ENCODE data around the gene ZBTB7B.

Gene ZBTB7B

GRCh38 chr1:155002464-155003226 is at the start of gene ZBTB7B:
ZBTB7B (plus strand) TSS chr1:155002802; CDS start chr1:155014661, 11,859 bp downstream.
- Mint-ChIP-seq H3K4me1 (peaks cover 63% of the 10 kb centered on the region), H3K36me3 (peaks cover 6% of the 10 kb centered on the region), H3K9me3 (no peaks in the 10 kb centered on the region), H3K27me3 (peaks cover 4% of the 10 kb centered on the region), H3K4me3 (peak within 1 kb of the TSS; percentile 98), H3K27ac (peak within 1 kb of the TSS; percentile 93)
- DNase-seq, result peak; percentile 49
- CTCF ChIA-PET, result interaction anchor here (1.5 to 4.3 kb wide), 3 partner anchors 11 to 14 kb away, joined by 4 to 17 read pairs (median 7); no protein-coding TSS in a partner anchor

DNA sequence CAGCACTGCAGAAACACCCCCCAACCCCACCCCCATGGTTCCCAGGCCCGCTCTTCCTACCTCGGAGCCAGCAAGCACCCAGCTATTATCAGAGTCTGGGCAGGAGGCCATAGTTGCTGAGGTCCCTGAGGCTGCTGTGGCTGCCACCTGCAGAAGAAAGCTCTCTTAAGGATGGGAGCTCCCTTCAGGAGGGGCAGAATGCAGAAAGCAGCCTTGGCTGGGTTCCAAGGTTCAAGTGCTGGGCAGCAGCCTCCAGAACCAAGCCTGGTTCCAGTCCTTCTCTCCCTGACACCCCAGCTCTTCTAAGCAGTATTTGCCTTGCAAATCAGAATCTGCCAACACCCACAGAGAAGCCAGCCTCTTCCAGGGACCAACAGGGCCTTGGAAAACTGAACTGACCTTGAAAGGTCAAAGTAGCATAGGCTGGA is 49.0 kb upstream of the ZBTB7B start:
- DNase-seq, result no peak
- CTCF ChIA-PET, result interaction anchor here (1.9 to 2.6 kb wide), 2 partner anchors 16 to 18 kb away, joined by 5 to 7 read pairs; no protein-coding TSS in a partner anchor
- Mint-ChIP-seq H3K4me3 (peak overlapping the region; percentile 88), H3K4me1 (peaks cover 80% of the 10 kb centered on the region), H3K27ac (peak overlapping the region; percentile 93), H3K36me3 (peaks cover 47% of the 10 kb centered on the region), H3K9me3 (no peaks in the 10 kb centered on the region), H3K27me3 (no peaks in the 10 kb centered on the region)

GRCh38 chr1:154954541-154954940 is 48.1 kb upstream of the ZBTB7B start:
- H3K27ac Mint-ChIP-seq, result peak overlapping the region; percentile 93
- H3K9me3 Mint-ChIP-seq, result no peaks in the 10 kb centered on the region
- DNase-seq, result no peak
- CTCF ChIA-PET, result interaction anchor here (1.0 to 2.8 kb wide), 9 partner anchors 17 to 285 kb away, joined by 3 to 17 read pairs (median 6); partner anchors contain the start of gene PMVK
- no peaks in the 10 kb centered on the region for H3K27me3 Mint-ChIP-seq
- peaks cover 42% of the 10 kb centered on the region for H3K36me3 Mint-ChIP-seq
- peak overlapping the region; percentile 88 for H3K4me3 Mint-ChIP-seq
- peaks cover 83% of the 10 kb centered on the region for H3K4me1 Mint-ChIP-seq

DNA sequence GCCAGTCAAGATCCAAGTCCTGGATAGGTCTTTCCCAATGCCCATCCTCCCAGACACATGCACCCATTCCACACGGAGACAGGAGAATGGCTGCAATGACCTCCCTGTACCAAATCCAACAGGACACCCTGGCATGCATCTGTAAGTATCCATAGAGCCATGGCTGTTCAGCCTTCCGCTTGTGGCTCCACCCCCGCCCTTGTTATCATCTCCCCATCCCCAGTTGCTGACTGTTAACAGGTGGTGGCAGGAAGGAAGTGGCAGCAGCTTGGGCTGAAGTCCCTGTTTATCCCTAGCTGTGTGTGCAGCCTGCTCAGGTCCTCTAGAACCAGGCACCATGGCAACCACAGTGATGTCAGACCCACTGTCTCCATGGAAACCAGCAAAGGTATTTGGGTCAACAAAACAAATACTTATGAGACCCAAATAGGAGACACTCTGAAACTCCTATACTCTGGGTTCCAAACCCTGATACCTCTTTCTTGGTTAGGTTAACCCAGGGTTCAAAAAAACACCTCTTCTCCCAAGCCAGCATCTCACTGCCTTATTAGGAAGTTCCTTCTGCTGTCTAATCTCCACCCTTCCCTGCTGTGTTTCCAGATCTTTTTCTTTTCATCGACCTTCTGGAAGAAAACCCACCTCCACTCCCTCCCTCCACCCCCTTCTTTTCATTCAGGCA is 47.4 kb upstream of the ZBTB7B start:
- no peaks in the 10 kb centered on the region for H3K9me3 Mint-ChIP-seq
- peaks cover 42% of the 10 kb centered on the region for H3K36me3 Mint-ChIP-seq
- H3K4me1 Mint-ChIP-seq, result peaks cover 85% of the 10 kb centered on the region
- CTCF ChIA-PET, result interaction anchor here (1.0 to 2.8 kb wide), 12 partner anchors 17 to 286 kb away, joined by 3 to 17 read pairs (median 4); partner anchors contain the start of gene PMVK
- peak overlapping the region; percentile 88 for H3K4me3 Mint-ChIP-seq
- no peaks in the 10 kb centered on the region for H3K27me3 Mint-ChIP-seq
- peak; percentile 96 for DNase-seq
- peak overlapping the region; percentile 93 for H3K27ac Mint-ChIP-seq

- H3K4me1 Mint-ChIP-seq, result peaks cover 84% of the 10 kb centered on the region
- H3K4me3 Mint-ChIP-seq, result peak within 1 kb of the TSS; percentile 88
- H3K9me3 Mint-ChIP-seq, result no peaks in the 10 kb centered on the region
- peak; percentile 89 for DNase-seq
- H3K27ac Mint-ChIP-seq, result peak within 1 kb of the TSS; percentile 93
- CTCF ChIA-PET, result interaction anchor here (0.7 to 2.8 kb wide), 12 partner anchors 18 to 286 kb away, joined by 3 to 17 read pairs (median 4); partner anchors contain the start of gene CKS1B
- peaks cover 41% of the 10 kb centered on the region for H3K36me3 Mint-ChIP-seq
- H3K27me3 Mint-ChIP-seq, result no peaks in the 10 kb centered on the region
Measured at GRCh38 chr1:154955718-154956543, 46.7 kb upstream of the ZBTB7B start, which contains the start of gene PBXIP1. PBXIP1 (minus strand) TSS chr1:154956099; CDS start chr1:154953721, 2,378 bp downstream.

- no peaks in the 10 kb centered on the region for H3K27me3 Mint-ChIP-seq
- no peak for DNase-seq
- peaks cover 80% of the 10 kb centered on the region for H3K4me1 Mint-ChIP-seq
- H3K4me3 Mint-ChIP-seq, result peak overlapping the region; percentile 88
- H3K9me3 Mint-ChIP-seq, result no peaks in the 10 kb centered on the region
- peak overlapping the region; percentile 69 for H3K27ac Mint-ChIP-seq
- CTCF ChIA-PET, result interaction anchor here (0.7 to 2.8 kb wide), 4 partner anchors 17 to 101 kb away, joined by 3 to 17 read pairs (median 4); partner anchors contain the start of gene CKS1B
- peaks cover 41% of the 10 kb centered on the region for H3K36me3 Mint-ChIP-seq
Measured at GRCh38 chr1:154956544-154956941, 46.1 kb upstream of the ZBTB7B start.

GRCh38 chr1:154957091-154957657 is 45.4 kb upstream of the ZBTB7B start:
- H3K4me3 Mint-ChIP-seq, result no peak overlapping the region
- CTCF ChIA-PET, result no interaction called here
- H3K9me3 Mint-ChIP-seq, result no peaks in the 10 kb centered on the region
- H3K36me3 Mint-ChIP-seq, result peaks cover 42% of the 10 kb centered on the region
- peaks cover 75% of the 10 kb centered on the region for H3K4me1 Mint-ChIP-seq
- no peaks in the 10 kb centered on the region for H3K27me3 Mint-ChIP-seq
- no peak for DNase-seq
- peak overlapping the region; percentile 69 for H3K27ac Mint-ChIP-seq

GRCh38 chr1:154958036-154958435 is 44.6 kb upstream of the ZBTB7B start:
- H3K36me3 Mint-ChIP-seq, result peaks cover 41% of the 10 kb centered on the region
- DNase-seq, result no peak
- peaks cover 74% of the 10 kb centered on the region for H3K4me1 Mint-ChIP-seq
- H3K4me3 Mint-ChIP-seq, result no peak overlapping the region
- H3K27ac Mint-ChIP-seq, result peak overlapping the region; percentile 33
- CTCF ChIA-PET, result no interaction called here
- H3K9me3 Mint-ChIP-seq, result no peaks in the 10 kb centered on the region
- no peaks in the 10 kb centered on the region for H3K27me3 Mint-ChIP-seq

- Mint-ChIP-seq H3K9me3 (no peaks in the 10 kb centered on the region), H3K4me1 (peaks cover 74% of the 10 kb centered on the region), H3K27me3 (no peaks in the 10 kb centered on the region), H3K27ac (peak overlapping the region; percentile 33), H3K4me3 (peak overlapping the region; percentile 51), H3K36me3 (peaks cover 42% of the 10 kb centered on the region)
- no peak for DNase-seq
- CTCF ChIA-PET, result no interaction called here
Measured at GRCh38 chr1:154958681-154959425, 43.7 kb upstream of the ZBTB7B start.

GRCh38 chr1:154959426-154959780 is 43.2 kb upstream of the ZBTB7B start:
- peaks cover 71% of the 10 kb centered on the region for H3K4me1 Mint-ChIP-seq
- H3K36me3 Mint-ChIP-seq, result peaks cover 38% of the 10 kb centered on the region
- H3K4me3 Mint-ChIP-seq, result peak overlapping the region; percentile 96

GRCh38 chr1:154960446-154961136 is 42.0 kb upstream of the ZBTB7B start:
- Mint-ChIP-seq H3K27me3 (no peaks in the 10 kb centered on the region), H3K9me3 (no peaks in the 10 kb centered on the region), H3K27ac (peak overlapping the region; percentile 86), H3K4me3 (peak overlapping the region; percentile 96), H3K4me1 (peaks cover 60% of the 10 kb centered on the region), H3K36me3 (peaks cover 41% of the 10 kb centered on the region)
- no peak for DNase-seq
- CTCF ChIA-PET, result interaction anchor here (0.7 to 2.5 kb wide), 10 partner anchors 11 to 62 kb away, joined by 3 to 10 read pairs (median 4); partner anchors contain the start of genes CKS1B and SHC1

More at GRCh38 chr1:154959426-154959780, 43.2 kb upstream of the ZBTB7B start:
- Mint-ChIP-seq H3K9me3 (no peaks in the 10 kb centered on the region), H3K27ac (peak overlapping the region; percentile 33), H3K27me3 (no peaks in the 10 kb centered on the region)
- no peak for DNase-seq
- CTCF ChIA-PET, result no interaction called here

Data from activated naive CD4-positive, alpha-beta T cell treated with anti-CD3 and anti-CD28 coated beads, Interleukin-2, amount 10 ng/mL, durations not matched to agents 7 days and 5 days (primary cell).